K562 (cell line): Measurements from ENCODE around the gene MKRN1. TPM values are rescaled to one million over a fixed set of nuclear protein-coding genes. Genes with fewer than 3 reads are reported as not detected.

Experiments used
- ARID3A ChIP-seq: IDR thresholded peaks from 2 replicates; pipeline ENCODE4 v1.6.1; 2012; ENCODE audit warnings: low read depth, low read length, improper control_type of control experiment, borderline replicate concordance
- CXXC5 ChIP-seq: fragments of 250-450 bp; sonication (Bioruptor Pico); IDR thresholded peaks from 2 replicates; pipeline ENCODE4 v1.8.0; 2022; ENCODE audit warnings: inconsistent platforms, mild to moderate bottlenecking, moderate library complexity
- E2F4 ChIP-seq: sonication (generic); formaldehyde crosslinking; IDR thresholded peaks from 2 replicates; pipeline ENCODE4 v1.8.0; 2022; ENCODE audit warnings: mild to moderate bottlenecking, low read depth, missing genetic modification reagents
- ESRRA ChIP-seq: fragments of 450-650 bp; IDR thresholded peaks from 2 replicates; pipeline ENCODE4 v1.6.1; 2014; ENCODE audit warnings: low read depth, mild to moderate bottlenecking, moderate library complexity, borderline replicate concordance
- FOXK2 ChIP-seq, 2 experiments: fragments of 450-650 bp; IDR thresholded peaks in 1 of 2; conservative IDR thresholded peaks in 1 of 2; 2 replicates each; pipeline ENCODE4 v1.6.1; 2016; ENCODE audit warnings: low read depth in 2 of 2, mild to moderate bottlenecking in 1 of 2
- GTF2F1 ChIP-seq: IDR thresholded peaks from 2 replicates; pipeline ENCODE4 v1.6.1; 2011; ENCODE audit warnings: low read depth, low read length, improper control_type of control experiment
- MEF2D ChIP-seq: conservative IDR thresholded peaks from 2 replicates; pipeline ENCODE4 v1.6.1; 2016; ENCODE audit warnings: low read depth, missing genetic modification characterization, missing compliant biosample characterization
- POLR2AphosphoS5 ChIP-seq: IDR thresholded peaks from 2 replicates; pipeline ENCODE4 v1.6.1; 2011; ENCODE audit warnings: mild to moderate bottlenecking, low read depth, low read length, moderate library complexity; ENCODE audit not compliant: control insufficient read depth, insufficient read depth
- POU5F1 ChIP-seq: fragments of 150-350 bp; IDR thresholded peaks from 2 replicates; pipeline ENCODE4 v1.6.1; 2014; ENCODE audit warnings: borderline replicate concordance, low read length, low read depth, mild to moderate bottlenecking; ENCODE audit not compliant: partially characterized antibody
- RBM25 ChIP-seq: fragments of 200-400 bp; formaldehyde crosslinking; IDR thresholded peaks from 2 replicates; pipeline ENCODE4 v1.6.1; 2018; ENCODE audit warnings: low read length, low read depth, moderate library complexity; ENCODE audit not compliant: severe bottlenecking
- ZBTB1 ChIP-seq: sonication (generic); formaldehyde crosslinking; IDR thresholded peaks from 2 replicates; pipeline ENCODE4 v1.8.1; 2023; ENCODE audit warnings: missing genetic modification reagents, low read depth, mild to moderate bottlenecking, borderline replicate concordance
- ZBTB34 ChIP-seq: fragments of 250-450 bp; sonication (Bioruptor Pico); IDR thresholded peaks from 2 replicates; pipeline ENCODE4 v1.8.0; 2021; ENCODE audit warnings: mild to moderate bottlenecking, moderate library complexity
- ZNF76 ChIP-seq: fragments of 250-450 bp; sonication (Bioruptor Pico); IDR thresholded peaks from 2 replicates; pipeline ENCODE4 v1.4.0; 2020; ENCODE audit warnings: mild to moderate bottlenecking, moderate library complexity, borderline replicate concordance
- polyA plus RNA-seq, 8 experiments: library from polyadenylated mRNA; depleted of rRNA in 4 of 8; stranded (reverse) in 5 of 8; unstranded in 3 of 8; fragments of >200 nt; fragmentation: Nextera tagmentation in 2 of 8; fragmentation: Illumina TruSeq in 1 of 8; extraction: Ambion mirVana in 2 of 8; extraction: Trizol in 1 of 8; gene quantifications; 2 replicates each; pipeline versions ENCODE4 v1.2.1 to v1.2.3, GENCODE V29; 2011 to 2014; ENCODE audit warnings: inconsistent platforms in 1 of 8, missing spikeins in 1 of 8
- total RNA-seq, 7 experiments: library from RNA; depleted of rRNA in 6 of 7; stranded (reverse); fragments of >200 nt in 6 of 7; fragmentation: Illumina TruSeq in 2 of 7; extraction: Trizol in 2 of 7; gene quantifications; 2 replicates each; pipeline versions ENCODE4 v1.2.1 to v1.2.3, GENCODE V29; 2011 to 2021; ENCODE audit warnings: low replicate concordance in 1 of 7
- TF ChIP-seq, protein P1 (sequence below): sonication (generic); formaldehyde crosslinking; IDR thresholded peaks from 2 replicates; pipeline ENCODE4 v1.8.0; 2023; ENCODE audit warnings: mild to moderate bottlenecking, missing genetic modification reagents

Gene MKRN1
- total and polyA plus RNA-seq, 9 of the 15 experiments (the other 6 are each of a cell fraction or from before 2014, with no cell fraction given) = 30.5 to 90.3 (median 76.0) TPM

DNA sequence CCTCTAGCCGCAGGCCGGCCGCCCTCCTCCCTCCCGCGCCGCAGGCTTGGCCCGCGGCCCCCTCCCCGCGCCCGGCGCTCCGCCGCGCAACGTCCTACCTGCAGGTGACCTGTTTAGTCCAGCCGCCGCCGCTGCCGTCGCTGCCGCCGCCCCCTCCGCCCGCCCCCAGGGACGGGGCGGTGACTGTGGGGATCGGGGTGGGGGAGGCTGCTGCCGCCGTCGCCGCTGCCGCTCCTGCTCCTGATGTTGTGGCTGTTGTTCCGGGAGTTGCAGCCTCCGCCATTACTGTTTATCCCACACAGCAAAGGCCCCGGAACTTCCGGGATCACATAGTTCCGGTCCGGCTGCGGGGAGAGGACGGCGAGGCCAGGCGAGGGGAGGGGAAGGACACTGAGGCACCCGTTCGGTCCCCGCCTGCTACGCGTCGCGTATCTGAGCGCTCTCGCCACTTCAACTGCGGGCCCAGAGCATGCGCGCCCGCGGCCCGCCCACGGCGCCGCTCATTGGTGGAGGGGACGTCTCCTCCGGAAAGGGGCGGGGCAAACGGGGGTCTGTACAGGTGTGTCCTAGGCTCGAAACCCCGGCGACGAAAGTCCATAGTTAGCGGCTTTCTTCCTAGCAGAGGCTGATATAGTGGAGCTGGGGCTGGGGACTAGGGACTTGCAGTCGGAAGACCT lies at the start of gene MKRN1 (continued):
- TF ChIP-seq ARID3A = peak; percentile 15; the same call in 1 of the 2 replicates
- no peak for TF ChIP-seq ZNF76 (CRISPR knock-in tag)
- TF ChIP-seq ESRRA = peak; percentile 81
- peak; percentile 88 for TF ChIP-seq ZBTB1 (CRISPR knock-in tag)
- peak; percentile 53 for TF ChIP-seq POU5F1
- TF ChIP-seq CXXC5 = peak; percentile 98
- TF ChIP-seq MEF2D (tag) = no peak
- TF ChIP-seq RBM25 = peak; percentile 58
- peak; percentile 89 for TF ChIP-seq POLR2AphosphoS5
- peak; percentile 98 to 99 for TF ChIP-seq FOXK2 (conservative IDR thresholded peaks at IDR 0.05 in 1 of 2, IDR thresholded peaks at IDR 0.05 in 1 of 2; ENCODE audit: low read depth in 2 of 2)
- TF ChIP-seq ZBTB34 (CRISPR knock-in tag) = no peak
- TF ChIP-seq, protein P1, sequence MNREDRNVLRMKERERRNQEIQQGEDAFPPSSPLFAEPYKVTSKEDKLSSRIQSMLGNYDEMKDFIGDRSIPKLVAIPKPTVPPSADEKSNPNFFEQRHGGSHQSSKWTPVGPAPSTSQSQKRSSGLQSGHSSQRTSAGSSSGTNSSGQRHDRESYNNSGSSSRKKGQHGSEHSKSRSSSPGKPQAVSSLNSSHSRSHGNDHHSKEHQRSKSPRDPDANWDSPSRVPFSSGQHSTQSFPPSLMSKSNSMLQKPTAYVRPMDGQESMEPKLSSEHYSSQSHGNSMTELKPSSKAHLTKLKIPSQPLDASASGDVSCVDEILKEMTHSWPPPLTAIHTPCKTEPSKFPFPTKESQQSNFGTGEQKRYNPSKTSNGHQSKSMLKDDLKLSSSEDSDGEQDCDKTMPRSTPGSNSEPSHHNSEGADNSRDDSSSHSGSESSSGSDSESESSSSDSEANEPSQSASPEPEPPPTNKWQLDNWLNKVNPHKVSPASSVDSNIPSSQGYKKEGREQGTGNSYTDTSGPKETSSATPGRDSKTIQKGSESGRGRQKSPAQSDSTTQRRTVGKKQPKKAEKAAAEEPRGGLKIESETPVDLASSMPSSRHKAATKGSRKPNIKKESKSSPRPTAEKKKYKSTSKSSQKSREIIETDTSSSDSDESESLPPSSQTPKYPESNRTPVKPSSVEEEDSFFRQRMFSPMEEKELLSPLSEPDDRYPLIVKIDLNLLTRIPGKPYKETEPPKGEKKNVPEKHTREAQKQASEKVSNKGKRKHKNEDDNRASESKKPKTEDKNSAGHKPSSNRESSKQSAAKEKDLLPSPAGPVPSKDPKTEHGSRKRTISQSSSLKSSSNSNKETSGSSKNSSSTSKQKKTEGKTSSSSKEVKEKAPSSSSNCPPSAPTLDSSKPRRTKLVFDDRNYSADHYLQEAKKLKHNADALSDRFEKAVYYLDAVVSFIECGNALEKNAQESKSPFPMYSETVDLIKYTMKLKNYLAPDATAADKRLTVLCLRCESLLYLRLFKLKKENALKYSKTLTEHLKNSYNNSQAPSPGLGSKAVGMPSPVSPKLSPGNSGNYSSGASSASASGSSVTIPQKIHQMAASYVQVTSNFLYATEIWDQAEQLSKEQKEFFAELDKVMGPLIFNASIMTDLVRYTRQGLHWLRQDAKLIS (CRISPR knock-in tag) = peak; percentile 67
- TF ChIP-seq GTF2F1 = peak; percentile 64; the same call in 1 of the 2 replicates
- peak; percentile 56; the same call in 1 of the 2 replicates for TF ChIP-seq E2F4 (CRISPR knock-in tag)
